GM23338 (cell line): Measurements from ENCODE around the gene ANKRD62. TPM values are rescaled to one million over a fixed set of nuclear protein-coding genes. Genes with fewer than 3 reads are reported as not detected.
"Not testable (repeated sequence)": the region's sequence is repeated elsewhere in the genome, so short reads cannot be mapped to it uniquely, and the experiment has no call there.

Experiments used
- ATAC-seq: fragments of 200-7000 bp; cut with Tn5 transposase; 3 replicates; pipeline ENCODE4 v1.9.1; 2020
- DNase-seq: peaks from one replicate; pipeline ENCODE4 v3.0.0-alpha.2; 2015; ENCODE audit warnings: low spot score
- H2AFZ ChIP-seq: fragments of 200-600 bp; sonication (generic); 2 replicates; pipeline ENCODE4 v1.8.0; 2016; ENCODE audit warnings: antibody characterized with exemption, mild to moderate bottlenecking, moderate library complexity
- H3F3A ChIP-seq: fragments of 200-600 bp; sonication (generic); replicated peaks from 2 replicates; pipeline ENCODE4 v1.8.0; 2017; ENCODE audit warnings: antibody characterized with exemption, mixed run types, low read depth
- H3K27ac ChIP-seq: fragments of 200-600 bp; sonication (generic); 2 replicates; pipeline ENCODE4 v1.6.1; 2016; ENCODE audit warnings: low read depth
- H3K27me3 ChIP-seq: fragments of 200-600 bp; sonication (generic); 2 replicates; pipeline ENCODE4 v1.8.0; 2016; ENCODE audit warnings: mild to moderate bottlenecking, mixed run types, moderate library complexity; ENCODE audit not compliant: insufficient read depth
- H3K36me3 ChIP-seq: fragments of 200-600 bp; sonication (generic); 2 replicates; pipeline ENCODE4 v1.8.0; 2016; ENCODE audit warnings: mild to moderate bottlenecking; ENCODE audit not compliant: insufficient read depth
- H3K4me1 ChIP-seq: fragments of 200-600 bp; sonication (generic); 2 replicates; pipeline ENCODE4 v1.8.0; 2016; ENCODE audit warnings: mild to moderate bottlenecking, moderate library complexity; ENCODE audit not compliant: insufficient read depth
- H3K4me2 ChIP-seq: fragments of 200-600 bp; sonication (generic); 2 replicates; pipeline ENCODE4 v1.7.1; 2017; ENCODE audit warnings: mixed run types
- H3K4me3 ChIP-seq: fragments of 200-600 bp; sonication (generic); 2 replicates; pipeline ENCODE4 v1.6.1; 2016; ENCODE audit warnings: mixed run types
- H3K79me2 ChIP-seq: fragments of 200-600 bp; sonication (generic); replicated peaks from 2 replicates; pipeline ENCODE4 v1.8.0; 2017; ENCODE audit warnings: mild to moderate bottlenecking; ENCODE audit not compliant: insufficient read depth
- H3K9me2 ChIP-seq: fragments of 200-600 bp; sonication (generic); 2 replicates; pipeline ENCODE4 v1.8.0; 2017; ENCODE audit not compliant: insufficient read depth
- H4K20me1 ChIP-seq: fragments of 200-600 bp; sonication (generic); replicated peaks from 2 replicates; pipeline ENCODE4 v1.8.0; 2017; ENCODE audit warnings: mild to moderate bottlenecking; ENCODE audit not compliant: insufficient read depth
- H3K27ac Mint-ChIP-seq: 2 replicates; pipeline ENCODE4 v1.8.0; 2020; ENCODE audit warnings: inconsistent platforms, mild to moderate bottlenecking, moderate library complexity, mixed read lengths
- H3K27me3 Mint-ChIP-seq: 3 replicates; pipeline ENCODE4 v1.8.0; 2022; ENCODE audit warnings: low read depth, mild to moderate bottlenecking, moderate library complexity, mixed read lengths, inconsistent platforms; ENCODE audit not compliant: insufficient read depth, poor library complexity
- H3K36me3 Mint-ChIP-seq: 3 replicates; pipeline ENCODE4 v1.8.0; 2021; ENCODE audit warnings: low read depth, mild to moderate bottlenecking, inconsistent platforms, moderate library complexity, mixed read lengths
- H3K4me1 Mint-ChIP-seq: 3 replicates; pipeline ENCODE4 v1.8.0; 2020; ENCODE audit warnings: mild to moderate bottlenecking, inconsistent platforms, mixed read lengths
- H3K4me3 Mint-ChIP-seq: 3 replicates; pipeline ENCODE4 v1.8.0; 2021; ENCODE audit warnings: moderate library complexity, mild to moderate bottlenecking, inconsistent platforms, mixed read lengths
- H3K9me3 Mint-ChIP-seq: 3 replicates; pipeline ENCODE4 v1.8.0; 2020; ENCODE audit warnings: moderate library complexity, mild to moderate bottlenecking, inconsistent platforms, mixed read lengths
- ETS1 ChIP-seq: IDR thresholded peaks from 2 replicates; pipeline ENCODE4 v1.6.1; 2016; ENCODE audit warnings: antibody characterized with exemption
- EZH2 ChIP-seq: fragments of 200-600 bp; sonication (generic); IDR thresholded peaks from one replicate; pipeline ENCODE4 v1.8.0; 2017; ENCODE audit warnings: antibody characterized with exemption, mild to moderate bottlenecking, low read depth; ENCODE audit not compliant: unreplicated experiment
- EZH2phosphoT487 ChIP-seq: fragments of 200-600 bp; sonication (generic); IDR thresholded peaks from one replicate; pipeline ENCODE4 v1.8.1; 2018; ENCODE audit warnings: antibody characterized with exemption; ENCODE audit not compliant: unreplicated experiment
- POLR2AphosphoS5 ChIP-seq: IDR thresholded peaks from 2 replicates; pipeline ENCODE4 v1.6.1; 2016; ENCODE audit warnings: antibody characterized with exemption, low read depth
- REST ChIP-seq: IDR thresholded peaks from one replicate; pipeline ENCODE4 v1.6.1; 2018; ENCODE audit warnings: antibody characterized with exemption; ENCODE audit not compliant: unreplicated experiment
- STAT1 ChIP-seq: IDR thresholded peaks from one replicate; pipeline ENCODE4 v1.6.1; 2016; ENCODE audit warnings: antibody characterized with exemption; ENCODE audit not compliant: unreplicated experiment
- ZNF331 ChIP-seq: fragments of 250-450 bp; sonication (Bioruptor Pico); IDR thresholded peaks from 2 replicates; pipeline ENCODE4 v1.5.0; 2020; ENCODE audit warnings: low read depth, mild to moderate bottlenecking, moderate library complexity
- ZNF462 ChIP-seq: fragments of 250-450 bp; sonication (Bioruptor Pico); IDR thresholded peaks from 2 replicates; pipeline ENCODE4 v1.5.0; 2020; ENCODE audit warnings: mild to moderate bottlenecking, moderate library complexity
- polyA plus RNA-seq: library from polyadenylated mRNA; unstranded; fragments of >200 nt; fragmentation: Nextera tagmentation; extraction: Ambion mirVana; gene quantifications from 2 replicates; pipeline ENCODE4 v1.2.1, GENCODE V29; 2016
- total RNA-seq: library from RNA; depleted of rRNA; stranded (reverse); fragments of >200 nt; shearing (Covaris generic); gene quantifications from 2 replicates; pipeline ENCODE4 v1.2.3, GENCODE V29; 2014

Gene ANKRD62
- total and polyA plus RNA-seq, 2 experiments from 2014 or later: not detected

- DNase-seq, H2AFZ ChIP-seq, H3K4me1 Mint-ChIP-seq, H3K4me1 ChIP-seq, H3K79me2 ChIP-seq, H3K36me3 Mint-ChIP-seq, H3K4me2 ChIP-seq, H3K36me3 ChIP-seq, H3K4me3 ChIP-seq, H3K9me2 ChIP-seq, H3K27me3 ChIP-seq, H3K9me3 Mint-ChIP-seq, H4K20me1 ChIP-seq, H3K27ac Mint-ChIP-seq, H3F3A ChIP-seq, ATAC-seq, H3K4me3 Mint-ChIP-seq, H3K27ac ChIP-seq, H3K27me3 Mint-ChIP-seq: not testable (repeated sequence)
Observed at GRCh38 chr18:12071066-12071465, 22.6 kb upstream of the ANKRD62 start.

- Histone ChIP-seq H3K27me3 (peaks cover 14% of the 10 kb centered on the region; the same call in 1 of the 2 replicates), H3F3A (0 out of 2 replicates have a peak, but pooled peaks cover 6% of the 10 kb centered on the region), H3K9me2 (no peaks in the 10 kb centered on the region), H3K36me3 (no peaks in the 10 kb centered on the region), H3K4me2 (no peak overlapping the region), H2AFZ (no peak overlapping the region), H4K20me1 (no peaks in the 10 kb centered on the region), H3K4me1 (0 out of 2 replicates have a peak, but pooled peaks cover 4% of the 10 kb centered on the region), H3K4me3 (no peak overlapping the region), H3K27ac (no peak overlapping the region), H3K79me2 (no peaks in the 10 kb centered on the region)
- H3K36me3 Mint-ChIP-seq: no peaks in the 10 kb centered on the region
- no peaks in the 10 kb centered on the region for H3K9me3 Mint-ChIP-seq
- H3K27ac Mint-ChIP-seq: no peak overlapping the region
- no peak overlapping the region for H3K4me3 Mint-ChIP-seq
- peaks cover 7% of the 10 kb centered on the region for H3K27me3 Mint-ChIP-seq
- ATAC-seq (no peak), DNase-seq (no peak)
- TF ChIP-seq STAT1 (no peak), EZH2 (no peak), REST (no peak), ZNF462 (CRISPR knock-in tag) (no peak), POLR2AphosphoS5 (no peak), ZNF331 (CRISPR knock-in tag) (no peak), ETS1 (no peak), EZH2phosphoT487 (no peak)
- H3K4me1 Mint-ChIP-seq: no peaks in the 10 kb centered on the region
Observed at GRCh38 chr18:12072996-12073395, 20.6 kb upstream of the ANKRD62 start.
